GM12878 (cell line): ENCODE results near the gene ISOC2. TPM values are rescaled to one million over a fixed set of nuclear protein-coding genes. Genes with fewer than 3 reads are reported as not detected.

ENCODE experiments used
- ATAC-seq: fragments of 200-7000 bp; cut with Tn5 transposase; 3 replicates; pipeline ENCODE4 v1.9.1; 2020; ENCODE audit warnings: mild to moderate bottlenecking, moderate library complexity
- BruUV-seq: library from RNA; stranded (reverse); fragments of 400-500 nt; replicated peaks from 2 replicates; lab custom pipeline; 2021; lab: Mats Ljungman, UMichigan
- CTCF ChIA-PET: fragments of 300-600 bp; sonication (Branson Sonifier 250); formaldehyde crosslinking; extraction: SDS; loops from one replicate; lab custom pipeline; 2021; ENCODE audit warnings: inconsistent platforms; lab: Yijun Ruan, JAX
- POLR2A ChIA-PET: fragments of 350-600 bp; formaldehyde crosslinking; extraction: SDS; loops from one replicate; lab custom pipeline; 2021; ENCODE audit warnings: inconsistent platforms; lab: Charles Lee
- RAD21 ChIA-PET: fragments of 300-600 bp; sonication (Branson Sonifier 250); formaldehyde crosslinking; loops from one replicate; lab custom pipeline; 2023; ENCODE audit warnings: antibody characterized with exemption; ENCODE audit not compliant: unreplicated experiment; lab: Charles Lee
- SMC1A ChIA-PET: fragments of 300-600 bp; sonication (Branson Sonifier 250); formaldehyde crosslinking; loops from one replicate; lab custom pipeline; 2023; ENCODE audit not compliant: unreplicated experiment, uncharacterized antibody; lab: Charles Lee
- DNase-seq: peaks from one replicate; pipeline ENCODE4 v3.0.0-alpha.2; 2011; ENCODE audit warnings: low read depth, low spot score
- FAIRE-seq: peaks from 3 replicates; lab custom pipeline; 2011; peaks lifted over from hg19 to GRCh38; lab: Jason Lieb, UNC
- H2AFZ ChIP-seq: 2 replicates; pipeline ENCODE4 v1.6.0; 2011; ENCODE audit warnings: low read depth, low read length, control low read depth; ENCODE audit not compliant: control insufficient read depth
- H3K27ac ChIP-seq: 2 replicates; pipeline ENCODE4 v1.5.1; 2011; ENCODE audit warnings: control low read depth; ENCODE audit not compliant: control insufficient read depth, insufficient read depth
- H3K27me3 ChIP-seq, 2 experiments: replicated peaks in 1 of 2; 2 replicates each; pipeline versions ENCODE4 v1.6.0 to v1.6.1; 2011; ENCODE audit warnings: low read length in 1 of 2; ENCODE audit not compliant: control insufficient read depth in 2 of 2, insufficient read depth in 2 of 2
- H3K36me3 ChIP-seq, 2 experiments: 2 replicates each; pipeline ENCODE4 v1.5.1; 2011; ENCODE audit warnings: low read length in 1 of 2; ENCODE audit not compliant: control insufficient read depth in 2 of 2, insufficient read depth in 2 of 2
- H3K4me1 ChIP-seq: 2 replicates; pipeline ENCODE4 v1.6.1; 2011; ENCODE audit warnings: mild to moderate bottlenecking, low read length, moderate library complexity, mixed read lengths; ENCODE audit not compliant: control insufficient read depth, insufficient read depth
- H3K4me2 ChIP-seq: 2 replicates; pipeline ENCODE4 v1.6.0; 2011; ENCODE audit warnings: control low read depth; ENCODE audit not compliant: control insufficient read depth, insufficient read depth
- H3K4me3 ChIP-seq: fragments of 200-600 bp; sonication (generic); 2 replicates; pipeline ENCODE4 v1.5.1; 2016
- H3K79me2 ChIP-seq: 2 replicates; pipeline ENCODE4 v1.6.0; 2011; ENCODE audit warnings: low read length; ENCODE audit not compliant: control insufficient read depth, insufficient read depth
- H3K9ac ChIP-seq: 2 replicates; pipeline ENCODE4 v1.8.0; 2011; ENCODE audit warnings: low read length, control low read depth, mixed read lengths; ENCODE audit not compliant: control insufficient read depth, insufficient read depth
- H3K9me3 ChIP-seq: replicated peaks from 3 replicates; pipeline ENCODE4 v1.5.1; 2011; ENCODE audit warnings: mild to moderate bottlenecking, low read length; ENCODE audit not compliant: control insufficient read depth, insufficient read depth
- H4K20me1 ChIP-seq: 2 replicates; pipeline ENCODE4 v1.6.0; 2011; ENCODE audit not compliant: control insufficient read depth, insufficient read depth
- ATF7 ChIP-seq: fragments of 450-650 bp; IDR thresholded peaks from 2 replicates; pipeline ENCODE4 v1.6.1; 2016; ENCODE audit warnings: low read depth, mild to moderate bottlenecking
- CREB1 ChIP-seq: IDR thresholded peaks from 2 replicates; pipeline ENCODE4 v1.6.1; 2012; ENCODE audit warnings: low read depth, mild to moderate bottlenecking, inconsistent platforms
- CREM ChIP-seq: IDR thresholded peaks from 2 replicates; pipeline ENCODE4 v1.6.1; 2014; ENCODE audit warnings: antibody characterized with exemption, low read depth
- CUX1 ChIP-seq: IDR thresholded peaks from 2 replicates; pipeline ENCODE4 v1.6.1; 2012; ENCODE audit warnings: improper control_type of control experiment, low read depth, low read length; ENCODE audit not compliant: insufficient replicate concordance
- REST ChIP-seq: IDR thresholded peaks from 2 replicates; pipeline ENCODE4 v1.6.1; 2012; ENCODE audit warnings: mild to moderate bottlenecking, low read depth, low read length
- whole genome bisulfite sequencing: methylation state at CpG from one replicate; pipeline ENCODE4 v1.1.6; 2016; ENCODE audit warnings: low lambda C conversion rate; ENCODE audit not compliant: insufficient replicate concordance, insufficient coverage; ENCODE audit errors: missing lambda C conversion rate; 5-methylcytosine and 5-hydroxymethylcytosine counted together
- in situ Hi-C: fragments of 300-500 bp; cut with MboI; formaldehyde crosslinking; loops from 9 replicates; pipeline ENCODE4 v1.14.3; 2018; ENCODE audit warnings: mixed read lengths
- intact Hi-C: fragments of 100-400 bp; cut with micrococcal nuclease; formaldehyde crosslinking; loops from one replicate; pipeline ENCODE4 v1.14.2; 2022; ENCODE audit not compliant: unreplicated experiment
- polyA plus RNA-seq, 11 experiments: library from polyadenylated mRNA; depleted of rRNA in 4 of 11; unstranded in 6 of 11; stranded (reverse) in 5 of 11; fragments of >200 nt; fragmentation: Nextera tagmentation in 4 of 11; fragmentation: Illumina TruSeq in 1 of 11; extraction: Ambion mirVana in 4 of 11; extraction: Trizol in 1 of 11; gene quantifications; 1 replicate in 1 of 11; 2 replicates in 10 of 11; pipeline versions ENCODE4 v1.2.1 to v1.2.3, GENCODE V29; 2011 to 2016; ENCODE audit warnings: inconsistent platforms in 2 of 11, missing spikeins in 2 of 11, low read depth in 1 of 11
- total RNA-seq, 4 experiments: library from RNA; depleted of rRNA in 3 of 4; stranded (reverse); fragments of >200 nt in 3 of 4; fragmentation: Illumina TruSeq in 1 of 4; extraction: Trizol in 1 of 4; gene quantifications; 2 replicates each; pipeline versions ENCODE4 v1.2.1 to v1.2.3, GENCODE V29; 2013 to 2021

Gene ISOC2
- total and polyA plus RNA-seq, 10 of the 15 experiments (the other 5 are each of a cell fraction or from before 2014, with no cell fraction given): 0.72 to 238 (median 56.9) TPM

- ChIA-PET CTCF (no interaction called here), RAD21 (no interaction called here), POLR2A (no interaction called here), SMC1A (no interaction called here)
- H3K9ac ChIP-seq: no peak overlapping the region
- WGBS: 46% methylated on average over 14 of the region's 14 CpGs
- H3K9me3 ChIP-seq: no peaks in the 10 kb centered on the region; the same call in 2 of the 3 replicates
- no peaks in the 10 kb centered on the region for H3K79me2 ChIP-seq
- ATAC-seq (no peak), DNase-seq (no peak), FAIRE-seq (no peak)
- no peaks in the 10 kb centered on the region for H4K20me1 ChIP-seq
- BruUV-seq: no TSS peak
- no peaks in the 10 kb centered on the region for H3K36me3 ChIP-seq
- in situ Hi-C loops (no loop called here), intact Hi-C loops (no loop called here)
- H3K27me3 ChIP-seq: no peaks in the 10 kb centered on the region
- H2AFZ ChIP-seq: no peak overlapping the region
- no peak overlapping the region for H3K27ac ChIP-seq
- H3K4me1 ChIP-seq: no peaks in the 10 kb centered on the region; the same call in 1 of the 2 replicates
- no peak for TF ChIP-seq REST
- no peak for TF ChIP-seq CUX1
- peak; percentile 54; the same call in 1 of the 2 replicates for TF ChIP-seq CREB1
- TF ChIP-seq ATF7: peak; percentile 44
- peak; percentile 49; the same call in 1 of the 2 replicates for TF ChIP-seq CREM
- H3K4me2 ChIP-seq: no peak overlapping the region
- H3K4me3 ChIP-seq: no peak overlapping the region
Measured at GRCh38 chr19:55432241-55432959, 29.0 kb downstream of the ISOC2 start.
